Heart right ventricle (tissue), 16 donors: Measurements from ENCODE around the gene SV2C. TPM values are rescaled to one million over a fixed set of nuclear protein-coding genes. Genes with fewer than 3 reads are reported as not detected.

ENCODE experiments used
- ATAC-seq, 8 donors: fragments of 200-7000 bp; cut with Tn5 transposase; one replicate each; pipeline ENCODE4 v1.9.1; 2020; ENCODE audit warnings: mild to moderate bottlenecking in 8 of 8, moderate library complexity in 8 of 8, moderate number of reproducible peaks in 1 of 8
- DNase-seq, 2 donors: peaks; one replicate each; pipeline ENCODE4 v3.0.0-alpha.2; 2020
- H3K27ac ChIP-seq, 10 donors: fragments of 200-600 bp; sonication (generic) in 2 of 10; one replicate each; pipeline versions ENCODE4 v1.5.0 to v1.8.0; 2020 to 2022; ENCODE audit warnings: mild to moderate bottlenecking in 3 of 10
- H3K27me3 ChIP-seq, 7 donors: fragments of 200-600 bp; one replicate each; pipeline ENCODE4 v1.8.0; 2021 to 2022; ENCODE audit warnings: mild to moderate bottlenecking in 2 of 7
- H3K36me3 ChIP-seq, 9 donors: fragments of 200-600 bp; sonication (generic) in 1 of 9; one replicate each; pipeline versions ENCODE4 v1.5.0 to v1.8.0; 2020 to 2022; ENCODE audit warnings: mild to moderate bottlenecking in 2 of 9
- H3K4me1 ChIP-seq, 9 donors: fragments of 200-600 bp; sonication (generic) in 1 of 9; one replicate each; pipeline versions ENCODE4 v1.5.0 to v1.8.0; 2020 to 2022; ENCODE audit warnings: mild to moderate bottlenecking in 4 of 9
- H3K4me3 ChIP-seq, 10 donors: fragments of 200-600 bp; sonication (generic) in 2 of 10; one replicate each; pipeline versions ENCODE4 v1.5.0 to v1.8.0; 2020 to 2022; ENCODE audit warnings: mild to moderate bottlenecking in 7 of 10, moderate library complexity in 2 of 10
- H3K9me3 ChIP-seq, 11 donors: fragments of 200-600 bp in 10 of 11; sonication (generic) in 2 of 11; one replicate each; pipeline versions ENCODE4 v1.5.0 to v1.8.0; 2013 to 2022; ENCODE audit warnings: mild to moderate bottlenecking in 2 of 11, control low read depth in 1 of 11, moderate library complexity in 1 of 11
- WGBS, 2 donors: extraction: QIAGEN DNeasy Blood & Tissue Kit; methylation state at CpG; one replicate each; pipeline ENCODE4 v1.1.7; 2013; ENCODE audit warnings: inconsistent platforms in 1 of 2; 5-methylcytosine and 5-hydroxymethylcytosine counted together
- intact Hi-C, 10 donors: fragments of 100-400 bp; cut with DNase I; formaldehyde crosslinking; loops; one replicate each; pipeline versions ENCODE4 v1.11.1 to v1.14.2; 2022
- polyA plus RNA-seq, 2 donors: library from polyadenylated mRNA; stranded (reverse); fragments of 200-250 nt; gene quantifications; one replicate each; pipeline ENCODE4 v1.2.3, GENCODE V29; 2013
- total RNA-seq, 10 donors: library from RNA; stranded (reverse); fragmentation: NEBNext Ultra II Directional in 3 of 10; extraction: Animal tissue kit (Norgen Biotek cat#: 25700) in 3 of 10; gene quantifications; one replicate each; pipeline versions ENCODE4 v1.2.1 to v1.2.4, GENCODE V29; 2021 to 2023
- TF ChIP-seq, protein P1 (sequence below), 9 donors: fragments of 200-600 bp; sonication (generic) in 2 of 9; IDR thresholded peaks; one replicate each; pipeline versions ENCODE4 v1.5.0 to v1.8.0; 2021 to 2022; ENCODE audit warnings: antibody characterized with exemption in 9 of 9, mild to moderate bottlenecking in 5 of 9, moderate library complexity in 1 of 9
- donor health status: Arrhythmogenic right ventricular cardiomyopathy.
- donor health status: ischemic (EF 13 %, LVEDD 7.1; RV severe dilation, severe dysfunction).
- donor health status: healthy with polysubstance abuse.
- donor health status: DM: no; HTN: yes; CAD: no.
- donor health status: DM: no; HTN: no; CAD: no.
- donor health status: ischemic (EF 25% LVEDD 6.9; RV normal size, moderate dysfunction).
- donor health status: ischemic (EF 25% LVEDD 5.7; RV mildly dilated, moderate dysfunction).
- donor health status: healthy.
- donor health status: DM: yes; HTN: yes; CAD: no.
- donor health status: Ischemic cardiomyopathy.
- donor health status: ischemic (EF 35%, LVEDD 5.7; RV mildly dilated, moderate dysfunction).
- donor health status: nonischemic (EF 11% LVEDD 7.7; RV severe dilation, severe dysfunction).
- donor health status: DM: yes; HTN: yes; CAD: no.
- donor health status: PGD.
- donor health status: ischemic (EF 29% LVEDD 5.4; RV normal size, mild dysfunction).
- donor health status: nonischemic (EF 23%, LVEDD 6.1; RV moderate dilation, normal function).

Gene SV2C
- total and polyA plus RNA-seq, 12 donors: 0.09 to 1.2 (median 0.24) TPM; not detected in 4

DNA sequence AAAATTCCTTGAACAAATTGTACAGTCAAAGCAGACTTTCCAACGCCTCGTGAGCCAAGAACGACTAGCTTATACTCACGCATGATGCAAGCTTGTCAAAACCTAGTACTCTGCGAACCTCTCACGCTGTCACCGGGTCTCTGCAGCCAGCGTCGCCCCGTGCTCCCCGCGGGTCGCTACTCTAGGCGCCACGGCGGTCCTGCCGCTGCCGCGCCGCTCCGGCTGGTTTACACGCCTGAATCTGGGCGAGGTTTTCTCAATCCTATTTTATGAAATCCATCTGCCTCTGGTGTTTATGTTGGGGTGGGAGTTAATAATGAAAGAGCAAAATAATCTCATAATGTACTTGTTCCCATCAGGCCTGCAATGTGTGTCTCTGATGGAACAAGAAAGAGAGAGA, 90.9 kb downstream of the SV2C start:
- H3K36me3 ChIP-seq: no peaks in the 10 kb centered on the region
- no peak for DNase-seq
- intact Hi-C loops: loop anchor here in 3 of 10 donors (10.0 kb wide), 1 partner anchor 439 kb away; no protein-coding TSS in a partner anchor
- WGBS, 2 donors: 97% methylated on average over 23 of the region's 23 CpGs
- TF ChIP-seq, protein P1, sequence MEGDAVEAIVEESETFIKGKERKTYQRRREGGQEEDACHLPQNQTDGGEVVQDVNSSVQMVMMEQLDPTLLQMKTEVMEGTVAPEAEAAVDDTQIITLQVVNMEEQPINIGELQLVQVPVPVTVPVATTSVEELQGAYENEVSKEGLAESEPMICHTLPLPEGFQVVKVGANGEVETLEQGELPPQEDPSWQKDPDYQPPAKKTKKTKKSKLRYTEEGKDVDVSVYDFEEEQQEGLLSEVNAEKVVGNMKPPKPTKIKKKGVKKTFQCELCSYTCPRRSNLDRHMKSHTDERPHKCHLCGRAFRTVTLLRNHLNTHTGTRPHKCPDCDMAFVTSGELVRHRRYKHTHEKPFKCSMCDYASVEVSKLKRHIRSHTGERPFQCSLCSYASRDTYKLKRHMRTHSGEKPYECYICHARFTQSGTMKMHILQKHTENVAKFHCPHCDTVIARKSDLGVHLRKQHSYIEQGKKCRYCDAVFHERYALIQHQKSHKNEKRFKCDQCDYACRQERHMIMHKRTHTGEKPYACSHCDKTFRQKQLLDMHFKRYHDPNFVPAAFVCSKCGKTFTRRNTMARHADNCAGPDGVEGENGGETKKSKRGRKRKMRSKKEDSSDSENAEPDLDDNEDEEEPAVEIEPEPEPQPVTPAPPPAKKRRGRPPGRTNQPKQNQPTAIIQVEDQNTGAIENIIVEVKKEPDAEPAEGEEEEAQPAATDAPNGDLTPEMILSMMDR (IDR thresholded peaks at IDR 0.05): no peak
- H3K27ac ChIP-seq: no peak overlapping the region
- no peak overlapping the region for H3K4me3 ChIP-seq
- H3K9me3 ChIP-seq: no peaks in the 10 kb centered on the region
- peaks cover 0 to 14% (median 0%) of the 10 kb centered on the region in 7 donors for H3K27me3 ChIP-seq
- ATAC-seq: peak in 1 of 8 donors; percentile 61
- H3K4me1 ChIP-seq: peaks cover 0 to 15% (median 0%) of the 10 kb centered on the region in 9 donors

DNA sequence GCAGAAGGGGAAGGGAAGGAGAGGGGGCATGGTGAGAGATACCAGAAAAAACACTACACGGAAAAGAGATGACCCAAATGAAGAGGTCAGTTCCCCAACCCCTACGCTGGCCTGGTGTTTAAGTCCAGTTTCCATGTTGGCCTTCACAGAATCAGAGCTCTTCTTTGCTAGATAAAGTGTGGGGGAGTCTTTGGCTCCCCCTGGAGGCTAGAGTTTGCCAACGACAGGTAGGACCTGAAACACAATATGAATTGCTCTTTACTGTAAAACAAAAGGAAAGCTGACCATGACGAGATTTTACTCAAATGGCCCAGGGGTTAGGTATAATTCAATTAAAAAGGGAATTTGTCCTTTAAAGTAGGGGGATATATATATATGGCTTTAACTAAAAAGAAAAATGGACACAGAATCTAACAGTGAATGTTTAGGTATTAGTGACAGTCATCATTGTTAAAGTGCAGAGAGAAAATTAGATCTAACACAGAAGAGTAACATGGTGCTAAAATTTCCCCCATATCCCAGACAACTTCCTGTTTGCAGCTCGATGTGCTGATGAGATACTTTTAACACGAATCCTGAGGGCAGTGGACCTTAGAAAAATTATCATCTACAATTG, 92.0 kb downstream of the SV2C start:
- H3K36me3 ChIP-seq: no peaks in the 10 kb centered on the region
- intact Hi-C loops: loop anchor here in 5 of 10 donors (5.0 to 10.0 kb wide), 3 partner anchors 103 to 440 kb away; no protein-coding TSS in a partner anchor
- peak in 1 of 8 donors; percentile 17 for ATAC-seq
- DNase-seq: peak in 1 of 2 donors; percentile 18
- no peaks in the 10 kb centered on the region for H3K9me3 ChIP-seq
- H3K4me3 ChIP-seq: no peak overlapping the region
- peak overlapping the region in 1 of 10 donors; percentile 48 for H3K27ac ChIP-seq
- peaks cover 0 to 15% (median 0%) of the 10 kb centered on the region in 9 donors for H3K4me1 ChIP-seq
- WGBS, 2 donors: 19 to 36% methylated on average over 6 of the region's 6 CpGs
- TF ChIP-seq, protein P1 (IDR thresholded peaks at IDR 0.05): peak; percentile 17 to 73 (median 66)
- H3K27me3 ChIP-seq: peaks cover 0 to 10% (median 0%) of the 10 kb centered on the region in 7 donors

DNA sequence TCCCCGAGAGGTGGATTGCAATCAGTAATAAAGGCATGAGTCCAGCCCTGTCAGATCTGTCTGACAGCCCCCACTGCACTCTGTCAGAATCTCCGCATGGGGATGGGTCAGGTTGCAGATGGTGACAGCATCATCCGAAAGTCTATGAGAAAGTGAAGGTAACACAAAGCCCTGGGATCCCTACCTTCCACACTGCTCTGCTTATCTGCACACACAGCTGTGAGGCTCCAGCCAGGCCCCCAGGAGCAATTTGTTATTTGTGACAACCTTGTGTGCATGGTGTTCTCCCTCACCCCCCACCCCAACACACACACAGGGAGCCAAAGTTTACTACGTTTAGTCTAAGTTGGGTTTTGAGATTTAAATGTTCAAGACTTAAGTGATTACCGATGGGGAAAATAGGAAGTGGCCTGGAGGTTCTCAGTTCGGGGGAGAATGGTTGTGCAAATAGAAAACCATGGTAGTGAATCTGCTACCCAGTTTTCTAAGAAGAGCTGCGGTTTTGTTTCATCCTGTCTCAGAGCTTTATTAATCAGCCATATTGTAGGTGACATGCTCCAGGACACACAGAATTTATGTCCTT, 92.7 kb downstream of the SV2C start:
- intact Hi-C loops: loop anchor here in 5 of 10 donors (5.0 to 10.0 kb wide), 3 partner anchors 104 to 441 kb away; no protein-coding TSS in a partner anchor
- H3K4me3 ChIP-seq: no peak overlapping the region
- WGBS, 2 donors: 58 to 61% methylated on average over 7 of the region's 7 CpGs
- ATAC-seq: no peak
- H3K36me3 ChIP-seq: no peaks in the 10 kb centered on the region
- peaks cover 0 to 10% (median 0%) of the 10 kb centered on the region in 7 donors for H3K27me3 ChIP-seq
- TF ChIP-seq, protein P1 (IDR thresholded peaks at IDR 0.05): no peak
- no peaks in the 10 kb centered on the region for H3K9me3 ChIP-seq
- no peak for DNase-seq
- peaks cover 0 to 21% (median 0%) of the 10 kb centered on the region in 9 donors for H3K4me1 ChIP-seq
- peak overlapping the region in 1 of 10 donors; percentile 48 for H3K27ac ChIP-seq

DNA sequence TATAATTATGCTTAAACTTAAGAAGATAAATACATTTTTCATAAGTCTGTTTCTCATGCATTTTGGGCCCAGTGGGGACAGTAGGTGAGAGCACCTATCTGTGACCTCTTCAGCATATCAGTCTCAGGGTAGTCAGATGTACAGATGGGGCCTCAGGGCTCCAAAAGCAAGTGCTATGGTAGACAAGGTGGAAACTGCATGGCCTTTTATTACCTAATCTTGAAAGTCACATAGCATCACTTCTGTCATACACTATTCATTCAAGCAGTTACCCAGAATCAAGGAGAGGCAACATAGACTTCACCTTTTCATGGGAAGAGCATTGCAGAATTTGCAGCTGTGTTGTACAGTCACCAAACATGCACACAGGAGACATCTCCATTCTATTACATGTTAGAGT, 94.8 kb downstream of the SV2C start:
- H3K4me1 ChIP-seq: peaks cover 0 to 21% (median 0%) of the 10 kb centered on the region in 9 donors
- no peak for DNase-seq
- no peak for ATAC-seq
- H3K4me3 ChIP-seq: no peak overlapping the region
- no peak overlapping the region for H3K27ac ChIP-seq
- H3K27me3 ChIP-seq: peaks cover 0 to 10% (median 0%) of the 10 kb centered on the region in 7 donors
- TF ChIP-seq, protein P1 (IDR thresholded peaks at IDR 0.05): no peak
- intact Hi-C loops: loop anchor here in 5 of 10 donors (5.0 to 10.0 kb wide), 3 partner anchors 106 to 443 kb away; no protein-coding TSS in a partner anchor
- H3K36me3 ChIP-seq: no peaks in the 10 kb centered on the region
- H3K9me3 ChIP-seq: no peaks in the 10 kb centered on the region
